ENCODE data around the gene DUOXA2.

DNA sequence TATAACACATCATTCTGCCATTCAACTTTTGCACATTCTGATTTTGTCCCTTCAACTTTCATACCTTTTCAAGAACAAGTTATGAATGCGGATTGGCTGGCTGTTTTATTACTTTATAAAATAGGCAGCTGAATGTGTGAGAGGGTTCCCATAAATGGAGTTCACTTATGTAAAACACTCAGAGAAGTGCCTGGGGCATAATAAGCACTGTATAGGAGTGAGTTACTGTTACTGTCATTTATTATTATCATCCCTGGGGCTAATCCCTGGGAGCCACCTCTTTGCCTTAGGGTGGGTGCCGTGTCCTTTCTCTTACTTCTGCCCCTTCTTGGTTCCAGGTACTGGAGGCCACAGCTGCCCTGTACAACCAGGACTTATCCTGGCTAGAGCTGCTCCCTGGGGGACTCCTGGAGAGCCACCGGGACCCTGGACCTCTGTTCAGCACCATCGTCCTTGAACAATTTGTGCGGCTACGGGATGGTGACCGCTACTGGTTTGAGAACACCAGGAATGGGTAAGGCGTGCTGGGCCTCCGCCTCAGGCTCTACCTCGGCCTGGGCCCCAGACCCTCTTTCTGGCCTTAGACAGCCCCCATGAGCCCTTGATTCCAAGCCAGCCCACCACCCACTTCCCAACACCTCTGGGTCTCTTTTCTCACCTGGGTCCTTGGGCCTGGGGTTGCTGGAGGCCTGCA lies 26.6 kb downstream of the DUOXA2 start:
- TF ChIP-seq POLR2AphosphoS5 (IDR thresholded peaks at IDR 0.05; ENCODE audit: low read depth, low read length) = no peak
- TF ChIP-seq PAX5 (IDR thresholded peaks at IDR 0.05; ENCODE audit: insufficient read depth, low read length, severe bottlenecking) = no peak
- no peak for TF ChIP-seq POLR2A (IDR thresholded peaks at IDR 0.05; ENCODE audit: low read depth, low read length)
- no peak for TF ChIP-seq POU2F2 (IDR thresholded peaks at IDR 0.05; ENCODE audit: low read depth, low read length)
- no peak for TF ChIP-seq TAF1 (IDR thresholded peaks at IDR 0.05; ENCODE audit: low read depth, low read length)
- no peak for TF ChIP-seq SPI1 (IDR thresholded peaks at IDR 0.05; ENCODE audit: low read depth, low read length)

Data from GM12891 (cell line).